ENCODE measurements around the gene CEP250.

Gene CEP250

DNA sequence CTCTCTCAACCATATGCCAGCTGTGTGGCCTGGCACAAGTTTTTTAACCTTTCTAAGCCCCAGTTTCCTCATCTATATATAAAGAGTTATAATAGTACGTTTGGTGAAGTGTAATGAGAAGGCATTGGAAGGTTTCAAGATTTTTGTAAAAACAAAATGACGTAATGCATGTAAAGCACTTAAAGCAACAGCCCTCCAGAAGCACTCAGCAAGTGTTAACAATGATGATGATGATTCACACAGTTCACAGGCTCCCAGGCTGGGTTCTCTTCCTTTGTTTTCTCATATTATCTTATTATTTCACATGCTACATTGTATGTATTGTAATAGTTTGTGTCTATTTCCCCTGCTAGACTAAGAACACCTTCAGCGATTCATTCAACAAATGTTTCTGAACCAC, 6.2 kb downstream of the CEP250 start:
- Mint-ChIP-seq H3K4me3 (no peak overlapping the region), H3K9me3 (no peaks in the 10 kb centered on the region), H3K36me3 (ENCODE audit: low read depth) (peaks cover 40% of the 10 kb centered on the region), H3K4me1 (peaks cover 26% of the 10 kb centered on the region), H3K27ac (no peak overlapping the region), H3K27me3 (ENCODE audit: low read depth) (no peaks in the 10 kb centered on the region)
- no peak for TF ChIP-seq CTCF (IDR thresholded peaks at IDR 0.05; ENCODE audit: unreplicated experiment in 3 of 3)

- Mint-ChIP-seq H3K4me1 (peaks cover 28% of the 10 kb centered on the region), H3K36me3 (ENCODE audit: low read depth) (peaks cover 46% of the 10 kb centered on the region), H3K27ac (no peak overlapping the region), H3K4me3 (no peak overlapping the region), H3K9me3 (no peaks in the 10 kb centered on the region), H3K27me3 (ENCODE audit: low read depth) (no peaks in the 10 kb centered on the region)
- no peak for TF ChIP-seq CTCF (IDR thresholded peaks at IDR 0.05; ENCODE audit: unreplicated experiment in 3 of 3)
These were observed 7.0 kb downstream of the CEP250 start for GRCh38 chr20:35462351-35462750.

DNA sequence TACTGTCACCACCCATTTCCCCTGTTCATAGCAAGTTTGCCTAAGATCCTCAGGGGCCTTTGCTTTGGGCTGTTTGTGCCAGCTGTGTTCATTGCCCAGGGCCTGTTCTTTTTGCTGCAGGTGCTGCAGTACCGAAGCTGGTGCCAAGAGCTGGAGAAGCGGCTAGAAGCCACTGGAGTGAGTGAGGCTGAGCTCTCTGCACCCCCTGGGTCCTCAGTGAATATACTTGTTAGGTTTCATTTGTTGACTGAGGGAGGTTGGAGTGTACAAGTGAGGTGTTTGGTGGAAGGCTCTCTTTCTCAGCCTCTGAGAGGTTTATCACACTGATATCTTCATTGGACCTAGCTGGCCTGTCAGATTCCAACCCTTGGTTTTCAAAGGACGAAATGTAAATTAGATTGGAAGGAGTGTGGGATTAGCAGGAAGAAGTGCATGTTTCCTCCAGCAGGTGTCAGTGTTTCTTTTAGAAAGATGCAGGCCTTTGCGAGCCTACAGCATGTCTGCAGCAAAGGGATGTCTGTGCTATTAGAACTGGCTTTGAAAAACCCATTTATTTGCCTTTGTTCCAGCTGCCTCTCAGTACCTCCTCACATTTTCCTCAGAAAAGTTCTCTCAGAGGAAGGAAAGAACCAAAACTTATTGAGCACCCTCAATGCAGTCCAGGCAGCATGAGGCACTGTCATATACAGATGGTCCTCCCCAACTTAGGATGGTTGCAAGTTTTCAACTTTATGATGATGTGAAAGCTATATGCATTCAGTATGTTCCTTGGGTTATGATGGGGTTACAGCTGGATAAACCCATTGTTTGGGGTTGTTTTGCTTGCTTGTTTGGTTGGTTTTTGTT, 8.3 kb downstream of the CEP250 start:
- H3K4me3 Mint-ChIP-seq, result no peak overlapping the region
- H3K4me1 Mint-ChIP-seq, result peaks cover 27% of the 10 kb centered on the region
- H3K27me3 Mint-ChIP-seq (ENCODE audit: low read depth), result no peaks in the 10 kb centered on the region
- no peaks in the 10 kb centered on the region for H3K9me3 Mint-ChIP-seq
- no peak overlapping the region for H3K27ac Mint-ChIP-seq
- peak; percentile 76 to 81 (median 76) for TF ChIP-seq CTCF (IDR thresholded peaks at IDR 0.05; ENCODE audit: unreplicated experiment in 3 of 3)
- H3K36me3 Mint-ChIP-seq (ENCODE audit: low read depth), result peaks cover 57% of the 10 kb centered on the region

DNA sequence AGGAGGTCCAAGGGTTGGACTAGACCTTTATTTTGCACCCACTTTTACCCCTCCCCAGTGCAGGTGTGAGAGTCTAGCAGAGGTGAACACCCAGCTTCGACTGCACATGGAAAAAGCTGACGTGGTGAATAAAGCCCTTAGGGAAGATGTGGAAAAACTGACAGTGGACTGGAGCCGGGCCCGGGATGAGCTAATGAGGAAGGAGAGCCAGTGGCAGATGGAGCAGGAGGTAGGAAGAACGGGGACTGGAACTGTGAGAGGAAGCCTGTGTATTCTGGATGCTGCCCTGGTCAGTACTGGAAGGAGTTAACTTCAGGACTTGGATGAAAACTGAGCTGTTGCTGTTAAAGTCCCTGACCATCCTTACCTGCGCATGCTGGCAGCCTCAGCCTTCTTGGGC, 10.6 kb downstream of the CEP250 start:
- peaks cover 27% of the 10 kb centered on the region for H3K4me1 Mint-ChIP-seq
- no peak overlapping the region for H3K4me3 Mint-ChIP-seq
- H3K9me3 Mint-ChIP-seq, result no peaks in the 10 kb centered on the region
- TF ChIP-seq CTCF (IDR thresholded peaks at IDR 0.05; ENCODE audit: unreplicated experiment in 3 of 3), result no peak
- no peaks in the 10 kb centered on the region for H3K27me3 Mint-ChIP-seq (ENCODE audit: low read depth)
- peaks cover 65% of the 10 kb centered on the region for H3K36me3 Mint-ChIP-seq (ENCODE audit: low read depth)
- H3K27ac Mint-ChIP-seq, result peak overlapping the region in 1 of 3 experiments; percentile 93

GRCh38 chr20:35466856-35467255, 11.5 kb downstream of the CEP250 start:
- no peak for TF ChIP-seq CTCF (IDR thresholded peaks at IDR 0.05; ENCODE audit: unreplicated experiment in 3 of 3)
- Mint-ChIP-seq H3K4me1 (peaks cover 27% of the 10 kb centered on the region), H3K27me3 (ENCODE audit: low read depth) (no peaks in the 10 kb centered on the region), H3K27ac (peak overlapping the region; percentile 67 to 93 (median 81)), H3K36me3 (ENCODE audit: low read depth) (peaks cover 63% of the 10 kb centered on the region), H3K4me3 (no peak overlapping the region), H3K9me3 (no peaks in the 10 kb centered on the region)

All from nephron (organoid).